HG03575 (cell line): ENCODE measurements around the gene UNC93B1.

Source experiments
- ATAC-seq: cut with Tn5 transposase; IDR thresholded peaks from one replicate; pipeline ENCODE4 v1.9.1; 2021; ENCODE audit not compliant: unreplicated experiment, insufficient number of reproducible peaks, low FRiP score; ENCODE audit errors: extremely low read depth

Gene UNC93B1

GRCh38 chr11:68003846-68004550 is at the start of gene UNC93B1:
TSS of gene UNC93B1 (minus strand) at chr11:68004097. CDS start at chr11:68004043, 54 bp downstream.
- no peak for ATAC-seq

GRCh38 chr11:68053117-68053516 is 49.2 kb upstream of the UNC93B1 start:
- ATAC-seq: no peak

- no peak for ATAC-seq
These were observed 48.4 kb upstream of the UNC93B1 start for GRCh38 chr11:68052137-68052873.

- ATAC-seq: no peak
These were observed 47.6 kb upstream of the UNC93B1 start for GRCh38 chr11:68051191-68052136.

GRCh38 chr11:68050371-68050841 is 46.5 kb upstream of the UNC93B1 start:
- ATAC-seq: no peak

- ATAC-seq: no peak
These were observed 45.8 kb upstream of the UNC93B1 start for GRCh38 chr11:68049509-68050370.

GRCh38 chr11:68048681-68049508 is 45.0 kb upstream of the UNC93B1 start:
- ATAC-seq: no peak

GRCh38 chr11:68047437-68048290 is 43.8 kb upstream of the UNC93B1 start:
- no peak for ATAC-seq

GRCh38 chr11:68044898-68045351 is 41.0 kb upstream of the UNC93B1 start:
- ATAC-seq: no peak

GRCh38 chr11:68044145-68044813 is 40.4 kb upstream of the UNC93B1 start:
- ATAC-seq: no peak

GRCh38 chr11:68043349-68044144 is 39.6 kb upstream of the UNC93B1 start:
- ATAC-seq: no peak

- ATAC-seq: no peak
These were observed 39.1 kb upstream of the UNC93B1 start for GRCh38 chr11:68043029-68043348.

- no peak for ATAC-seq
These were observed 38.5 kb upstream of the UNC93B1 start for GRCh38 chr11:68042219-68043028.

- no peak for ATAC-seq
These were observed 37.8 kb upstream of the UNC93B1 start for GRCh38 chr11:68041617-68042218.
